Gastroesophageal sphincter (tissue), 4 donors: ENCODE results near the gene PRKN. TPM values are rescaled to one million over a fixed set of nuclear protein-coding genes. Genes with fewer than 3 reads are reported as not detected.

Source experiments
- ATAC-seq: fragments of 150-250 bp; one replicate; pipeline ENCODE4 v1.9.1; 2016; ENCODE audit warnings: mild to moderate bottlenecking, moderate library complexity
- H3K27ac ChIP-seq, 4 donors: fragments of 200-600 bp; sonication (generic) in 3 of 4; 1 replicate in 3 of 4; 2 replicates in 1 of 4; pipeline ENCODE4 v1.5.1; 2016 to 2019
- H3K27me3 ChIP-seq: fragments of 200-600 bp; sonication (generic); one replicate; pipeline ENCODE4 v1.5.1; 2019
- H3K36me3 ChIP-seq, 2 donors: fragments of 200-600 bp; sonication (generic); one replicate each; pipeline ENCODE4 v1.5.1; 2019; ENCODE audit warnings: control low read depth in 1 of 2
- H3K4me1 ChIP-seq, 3 donors: fragments of 200-600 bp; sonication (generic); 1 replicate in 2 of 3; 2 replicates in 1 of 3; pipeline ENCODE4 v1.5.1; 2016 to 2019; ENCODE audit warnings: control low read depth in 2 of 3
- H3K4me3 ChIP-seq, 2 donors: fragments of 200-600 bp; sonication (generic); one replicate each; pipeline ENCODE4 v1.5.1; 2019; ENCODE audit warnings: mild to moderate bottlenecking in 1 of 2, moderate library complexity in 1 of 2
- H3K9me3 ChIP-seq, 3 donors: fragments of 200-600 bp; sonication (generic); one replicate each; pipeline ENCODE4 v1.5.1; 2017 to 2019; ENCODE audit warnings: control low read depth in 2 of 3
- CTCF ChIP-seq, 4 experiments: fragments of 200-600 bp in 2 of 4; fragments of 450-650 bp in 2 of 4; sonication (generic) in 1 of 4; IDR thresholded peaks; one replicate each; pipeline ENCODE4 v1.5.1; 2017 to 2019; ENCODE audit warnings: antibody characterized with exemption in 4 of 4, mild to moderate bottlenecking in 2 of 4, moderate library complexity in 2 of 4
- EP300 ChIP-seq: sonication (generic); formaldehyde crosslinking; IDR thresholded peaks from one replicate; pipeline ENCODE4 v1.6.1; 2017; ENCODE audit warnings: antibody characterized with exemption, mild to moderate bottlenecking
- POLR2A ChIP-seq, 2 donors: fragments of 450-650 bp; IDR thresholded peaks; one replicate each; pipeline ENCODE4 v1.6.1; 2017; ENCODE audit warnings: antibody characterized with exemption in 2 of 2, mild to moderate bottlenecking in 2 of 2, moderate library complexity in 1 of 2
- POLR2AphosphoS5 ChIP-seq: sonication (generic); formaldehyde crosslinking; IDR thresholded peaks from one replicate; pipeline ENCODE4 v1.6.1; 2017; ENCODE audit warnings: antibody characterized with exemption
- WGBS, 2 donors: methylation state at CpG; one replicate each; pipeline ENCODE4 v1.1.5; 2018; ENCODE audit warnings: low coverage in 1 of 2; 5-methylcytosine and 5-hydroxymethylcytosine counted together
- total RNA-seq, 4 donors: library from RNA; depleted of rRNA; stranded (reverse); fragments of >200 nt; gene quantifications; one replicate each; pipeline ENCODE4 v1.1.0, GENCODE V29; 2016

Gene PRKN
- total RNA-seq, 4 donors from 2014 or later: 8.4 to 58.6 (median 25.8) TPM

- ATAC-seq: no peak
- Histone ChIP-seq H3K4me1 (no peaks in the 10 kb centered on the region), H3K4me3 (no peak overlapping the region), H3K27me3 (no peaks in the 10 kb centered on the region), H3K9me3 (peaks cover 0 to 11% (median 0%) of the 10 kb centered on the region in 3 donors), H3K36me3 (peaks cover 0 to 7% of the 10 kb centered on the region in 2 donors), H3K27ac (no peak overlapping the region)
- TF ChIP-seq CTCF (IDR thresholded peaks at IDR 0.05): no peak
- no peak for TF ChIP-seq EP300
- TF ChIP-seq POLR2A (IDR thresholded peaks at IDR 0.05): no peak
- TF ChIP-seq POLR2AphosphoS5: no peak
- 58 to 86% methylated on average over 7 to 8 of the region's 8 CpGs for WGBS, 2 donors
Measured at GRCh38 chr6:161792851-161793493, 934.6 kb downstream of the PRKN start.

GRCh38 chr6:161788531-161788930 is 939.0 kb downstream of the PRKN start:
- 87 to 88% methylated on average over 2 to 4 of the region's 4 CpGs for WGBS, 2 donors
- Histone ChIP-seq H3K36me3 (peaks cover 0 to 7% of the 10 kb centered on the region in 2 donors), H3K27ac (no peak overlapping the region), H3K4me1 (no peaks in the 10 kb centered on the region), H3K27me3 (no peaks in the 10 kb centered on the region), H3K9me3 (peaks cover 0 to 11% (median 0%) of the 10 kb centered on the region in 3 donors), H3K4me3 (no peak overlapping the region)
- ATAC-seq: no peak
- TF ChIP-seq EP300: no peak
- no peak for TF ChIP-seq POLR2AphosphoS5
- TF ChIP-seq POLR2A (IDR thresholded peaks at IDR 0.05): no peak
- no peak for TF ChIP-seq CTCF (IDR thresholded peaks at IDR 0.05)

- no peaks in the 10 kb centered on the region for H3K9me3 ChIP-seq
- 87 to 95% methylated on average over 4 to 6 of the region's 7 CpGs for WGBS, 2 donors
- ATAC-seq: no peak
- no peaks in the 10 kb centered on the region for H3K27me3 ChIP-seq
- H3K27ac ChIP-seq: no peak overlapping the region
- H3K36me3 ChIP-seq: no peaks in the 10 kb centered on the region
- no peak overlapping the region for H3K4me3 ChIP-seq
- TF ChIP-seq POLR2A (IDR thresholded peaks at IDR 0.05) (no peak), POLR2AphosphoS5 (no peak), EP300 (no peak), CTCF (IDR thresholded peaks at IDR 0.05) (no peak)
- H3K4me1 ChIP-seq: peaks cover 0 to 12% (median 8%) of the 10 kb centered on the region in 3 donors
Measured at GRCh38 chr6:161772176-161772575, 955.4 kb downstream of the PRKN start.

GRCh38 chr6:161761966-161762365 is 965.6 kb downstream of the PRKN start:
- Histone ChIP-seq H3K36me3 (no peaks in the 10 kb centered on the region), H3K27ac (no peak overlapping the region), H3K9me3 (no peaks in the 10 kb centered on the region), H3K4me1 (no peaks in the 10 kb centered on the region), H3K27me3 (no peaks in the 10 kb centered on the region), H3K4me3 (no peak overlapping the region)
- ATAC-seq: no peak
- TF ChIP-seq CTCF (IDR thresholded peaks at IDR 0.05): no peak
- no peak for TF ChIP-seq POLR2A (IDR thresholded peaks at IDR 0.05)
- no peak for TF ChIP-seq EP300
- no peak for TF ChIP-seq POLR2AphosphoS5
- 85 to 90% methylated on average over 6 of the region's 6 CpGs for WGBS, 2 donors

GRCh38 chr6:161755080-161755479 is 972.5 kb downstream of the PRKN start:
- Histone ChIP-seq H3K27ac (no peak overlapping the region), H3K4me1 (no peaks in the 10 kb centered on the region), H3K9me3 (no peaks in the 10 kb centered on the region), H3K4me3 (no peak overlapping the region), H3K27me3 (no peaks in the 10 kb centered on the region), H3K36me3 (no peaks in the 10 kb centered on the region)
- 64 to 67% methylated on average over 3 to 5 of the region's 5 CpGs for WGBS, 2 donors
- no peak for ATAC-seq
- TF ChIP-seq POLR2AphosphoS5 (no peak), CTCF (IDR thresholded peaks at IDR 0.05) (no peak), POLR2A (IDR thresholded peaks at IDR 0.05) (no peak), EP300 (no peak)
